ENCODE measurements around the gene GUCA2B. TPM values are rescaled to one million over a fixed set of nuclear protein-coding genes. Genes with fewer than 3 reads are reported as not detected.

The GUCA2B gene
- total RNA-seq, 4 donors from 2014 or later: not detected

DNA sequence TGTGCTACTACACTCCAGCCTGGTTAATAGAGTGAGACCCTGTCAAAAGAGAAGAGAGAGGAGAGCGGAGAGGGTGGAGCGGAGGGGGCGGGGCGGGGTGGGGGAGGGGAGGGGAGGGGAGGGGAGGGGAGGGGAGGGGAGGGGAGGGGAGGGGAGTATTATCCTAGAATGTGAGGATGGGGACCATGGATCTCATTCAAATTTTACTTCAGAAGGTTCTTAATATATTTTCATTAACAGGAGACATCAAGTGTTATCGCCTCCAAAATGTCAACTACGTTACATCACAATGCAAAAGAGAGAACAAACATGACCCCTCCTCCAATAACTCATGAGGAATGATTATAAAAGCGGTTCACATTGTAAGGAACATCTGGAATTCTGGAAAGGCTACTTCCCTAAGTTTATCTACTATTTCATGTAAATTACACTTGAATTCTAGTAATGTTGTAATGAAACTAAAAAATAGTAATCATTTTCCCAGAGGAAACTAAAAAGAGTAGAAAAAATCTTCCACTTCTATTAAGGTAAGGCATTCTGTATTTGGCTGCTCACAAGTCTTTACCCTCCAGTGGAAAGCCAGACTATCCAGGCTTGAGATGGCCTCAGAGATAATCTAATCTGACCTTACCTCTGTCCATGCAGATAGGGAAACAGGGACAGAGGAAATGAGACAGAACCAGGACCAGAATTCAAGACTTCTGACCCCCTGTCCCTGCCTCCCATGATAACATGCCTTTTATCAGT lies 30.2 kb downstream of the GUCA2B start:
- Histone ChIP-seq H3K27ac (no peak overlapping the region), H3K9me3 (no peaks in the 10 kb centered on the region), H3K4me1 (peaks cover 0 to 12% of the 10 kb centered on the region in 2 donors), H3K27me3 (no peaks in the 10 kb centered on the region), H3K4me3 (no peak overlapping the region), H3K36me3 (no peaks in the 10 kb centered on the region)
- intact Hi-C loops (cut with DNase I; ENCODE audit: low total_unique reads): no loop called here
- DNase-seq: no peak
- TF ChIP-seq, protein P1, sequence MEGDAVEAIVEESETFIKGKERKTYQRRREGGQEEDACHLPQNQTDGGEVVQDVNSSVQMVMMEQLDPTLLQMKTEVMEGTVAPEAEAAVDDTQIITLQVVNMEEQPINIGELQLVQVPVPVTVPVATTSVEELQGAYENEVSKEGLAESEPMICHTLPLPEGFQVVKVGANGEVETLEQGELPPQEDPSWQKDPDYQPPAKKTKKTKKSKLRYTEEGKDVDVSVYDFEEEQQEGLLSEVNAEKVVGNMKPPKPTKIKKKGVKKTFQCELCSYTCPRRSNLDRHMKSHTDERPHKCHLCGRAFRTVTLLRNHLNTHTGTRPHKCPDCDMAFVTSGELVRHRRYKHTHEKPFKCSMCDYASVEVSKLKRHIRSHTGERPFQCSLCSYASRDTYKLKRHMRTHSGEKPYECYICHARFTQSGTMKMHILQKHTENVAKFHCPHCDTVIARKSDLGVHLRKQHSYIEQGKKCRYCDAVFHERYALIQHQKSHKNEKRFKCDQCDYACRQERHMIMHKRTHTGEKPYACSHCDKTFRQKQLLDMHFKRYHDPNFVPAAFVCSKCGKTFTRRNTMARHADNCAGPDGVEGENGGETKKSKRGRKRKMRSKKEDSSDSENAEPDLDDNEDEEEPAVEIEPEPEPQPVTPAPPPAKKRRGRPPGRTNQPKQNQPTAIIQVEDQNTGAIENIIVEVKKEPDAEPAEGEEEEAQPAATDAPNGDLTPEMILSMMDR (IDR thresholded peaks at IDR 0.05): no peak
- TF ChIP-seq POLR2A (IDR thresholded peaks at IDR 0.05): no peak

DNA sequence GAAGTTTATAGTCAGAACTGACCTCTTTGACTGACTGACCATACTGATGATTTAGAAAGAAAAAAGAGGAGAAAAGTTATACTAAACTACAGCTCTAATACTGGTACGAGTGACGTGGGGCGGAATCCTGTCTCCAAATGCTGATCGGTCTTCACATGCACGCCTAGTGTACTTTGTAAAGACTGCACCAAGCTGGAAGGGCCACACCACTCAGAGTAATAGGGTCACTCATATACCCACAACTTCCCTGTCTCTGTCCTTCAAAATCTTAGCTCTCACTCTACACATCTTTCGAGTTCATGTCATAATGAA lies 30.7 kb downstream of the GUCA2B start:
- intact Hi-C loops (cut with DNase I; ENCODE audit: low total_unique reads): no loop called here
- no peaks in the 10 kb centered on the region for H3K36me3 ChIP-seq
- no peak overlapping the region for H3K4me3 ChIP-seq
- no peaks in the 10 kb centered on the region for H3K9me3 ChIP-seq
- DNase-seq: no peak
- no peak for TF ChIP-seq POLR2A (IDR thresholded peaks at IDR 0.05)
- TF ChIP-seq, protein P1 (IDR thresholded peaks at IDR 0.05): no peak
- H3K27ac ChIP-seq: no peak overlapping the region
- H3K4me1 ChIP-seq: peaks cover 0 to 12% of the 10 kb centered on the region in 2 donors
- H3K27me3 ChIP-seq: no peaks in the 10 kb centered on the region

DNA sequence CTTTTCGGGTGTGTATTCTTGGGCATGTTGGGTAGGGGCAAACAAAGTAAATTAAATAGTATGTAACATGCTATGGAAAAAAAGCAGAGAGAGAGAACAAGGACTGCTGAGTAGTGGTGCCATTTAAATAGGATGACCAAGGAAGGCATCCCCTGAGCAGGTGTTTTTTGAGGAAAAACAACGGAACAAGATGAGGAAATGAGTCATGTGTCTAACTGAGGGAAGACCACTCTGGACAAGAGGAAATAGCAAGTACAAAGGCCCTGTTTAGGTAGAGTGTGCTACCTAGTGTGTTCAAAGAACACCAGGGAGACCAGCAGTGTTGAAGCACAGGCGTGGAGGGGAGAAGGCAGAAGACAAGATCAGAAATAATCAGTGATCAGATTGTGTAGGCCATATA lies 31.4 kb downstream of the GUCA2B start:
- Histone ChIP-seq H3K4me1 (peaks cover 0 to 8% of the 10 kb centered on the region in 2 donors), H3K36me3 (no peaks in the 10 kb centered on the region), H3K4me3 (no peak overlapping the region), H3K27ac (no peak overlapping the region), H3K27me3 (no peaks in the 10 kb centered on the region), H3K9me3 (no peaks in the 10 kb centered on the region)
- TF ChIP-seq POLR2A (IDR thresholded peaks at IDR 0.05): no peak
- TF ChIP-seq, protein P1 (IDR thresholded peaks at IDR 0.05): no peak
- intact Hi-C loops (cut with DNase I; ENCODE audit: low total_unique reads): no loop called here
- DNase-seq: no peak

DNA sequence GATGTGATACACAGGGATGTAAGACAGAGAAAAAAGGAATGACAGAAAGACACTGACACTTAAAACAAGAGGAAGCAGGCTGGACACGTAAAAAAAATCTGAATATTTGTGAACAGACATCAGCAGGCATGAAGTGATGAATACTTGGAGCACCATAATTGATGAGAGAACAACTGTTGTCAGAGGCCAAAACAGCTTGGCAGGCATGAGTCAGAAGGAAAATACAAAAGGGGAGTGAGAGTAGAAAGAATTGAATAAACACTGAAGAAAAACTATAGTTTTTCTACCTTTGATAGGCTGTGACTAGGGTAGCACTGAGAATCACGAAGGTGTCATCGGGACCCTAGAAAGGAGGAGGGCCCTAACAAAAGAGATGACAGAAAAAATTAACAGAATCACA lies 32.9 kb downstream of the GUCA2B start:
- DNase-seq: no peak
- no peak overlapping the region for H3K4me3 ChIP-seq
- TF ChIP-seq, protein P1 (IDR thresholded peaks at IDR 0.05): no peak
- TF ChIP-seq POLR2A (IDR thresholded peaks at IDR 0.05): no peak
- intact Hi-C loops (cut with DNase I; ENCODE audit: low total_unique reads): no loop called here
- H3K36me3 ChIP-seq: no peaks in the 10 kb centered on the region
- no peaks in the 10 kb centered on the region for H3K27me3 ChIP-seq
- no peaks in the 10 kb centered on the region for H3K9me3 ChIP-seq
- H3K4me1 ChIP-seq: no peaks in the 10 kb centered on the region
- peak overlapping the region in 1 of 2 donors; percentile 11 for H3K27ac ChIP-seq

DNA sequence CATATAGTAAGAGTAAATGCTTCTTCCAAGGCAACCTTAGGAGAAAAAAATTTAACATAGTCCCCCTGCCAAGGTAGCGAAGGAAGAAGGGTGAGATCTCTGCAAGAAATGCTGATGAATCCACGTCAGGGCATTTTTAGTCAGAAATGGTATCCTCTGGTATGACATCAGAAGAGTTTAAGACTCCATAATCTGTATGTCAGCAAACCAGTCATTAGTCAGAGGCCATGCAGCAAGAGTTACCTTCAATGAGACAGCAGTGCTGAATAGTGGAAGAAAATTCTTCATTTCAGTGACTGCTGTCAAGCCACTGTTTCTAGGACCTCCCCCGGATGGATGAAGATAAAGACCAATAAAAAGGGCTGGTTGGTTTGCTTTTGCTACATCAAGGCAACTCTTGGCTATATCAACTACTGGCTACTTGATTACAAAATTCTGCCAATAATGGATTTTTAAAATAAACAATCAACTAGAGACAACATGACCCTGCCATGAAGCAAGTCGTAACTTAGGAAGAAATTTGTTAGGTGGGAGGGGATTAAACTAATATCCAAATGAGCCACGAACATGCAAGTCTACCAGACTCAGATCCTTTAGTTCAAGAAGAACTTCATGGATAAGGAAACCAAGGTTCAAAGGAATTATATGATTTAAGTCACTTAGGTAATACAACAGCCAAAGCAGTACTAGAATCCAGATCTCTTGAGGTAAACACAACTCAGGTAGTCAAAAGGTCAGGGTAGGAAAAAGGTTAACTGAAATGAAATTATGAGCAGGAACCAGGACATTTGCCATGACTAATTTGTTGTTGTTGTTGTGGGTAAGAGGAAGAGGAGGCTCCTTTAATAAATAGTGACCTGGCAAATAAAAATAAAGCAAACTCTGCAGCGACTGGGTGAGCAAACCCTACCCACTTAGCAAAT lies 37.0 kb downstream of the GUCA2B start:
- DNase-seq: no peak
- Histone ChIP-seq H3K27me3 (no peaks in the 10 kb centered on the region), H3K27ac (no peak overlapping the region), H3K36me3 (no peaks in the 10 kb centered on the region), H3K4me1 (no peaks in the 10 kb centered on the region), H3K9me3 (no peaks in the 10 kb centered on the region), H3K4me3 (no peak overlapping the region)
- intact Hi-C loops (cut with DNase I; ENCODE audit: low total_unique reads): no loop called here
- TF ChIP-seq, protein P1 (IDR thresholded peaks at IDR 0.05): no peak
- no peak for TF ChIP-seq POLR2A (IDR thresholded peaks at IDR 0.05)

Data from uterus (tissue), 4 donors.